Gastrocnemius medialis (tissue), 4 donors: ENCODE results near the gene TMTC2.

Experiments used
- CTCF ChIP-seq, 5 experiments: fragments of 450-650 bp in 3 of 5; fragments of 200-600 bp in 2 of 5; sonication (generic) in 2 of 5; IDR thresholded peaks in 4 of 5; conservative IDR thresholded peaks in 1 of 5; 1 replicate in 4 of 5; 2 replicates in 1 of 5; pipeline ENCODE4 v1.5.1; 2016 to 2019; ENCODE audit warnings: antibody characterized with exemption in 5 of 5, mild to moderate bottlenecking in 3 of 5, moderate library complexity in 3 of 5
- POLR2A ChIP-seq, 2 donors: fragments of 450-650 bp; IDR thresholded peaks; one replicate each; pipeline ENCODE4 v1.6.1; 2017; ENCODE audit warnings: antibody characterized with exemption in 2 of 2, mild to moderate bottlenecking in 2 of 2, moderate library complexity in 2 of 2

GRCh38 chr12:82874945-82875344, 188.2 kb downstream of the TMTC2 start:
- TF ChIP-seq POLR2A (IDR thresholded peaks at IDR 0.05) (no peak), CTCF (IDR thresholded peaks at IDR 0.05 in 4 of 5, conservative IDR thresholded peaks at IDR 0.05 in 1 of 5) (no peak)
